Astrocyte of the spinal cord (primary cell): ENCODE results near the gene GLIS2.

Experiments
- DNase-seq: peaks from one replicate; pipeline ENCODE4 v3.0.0; 2011; ENCODE audit warnings: low read depth, low spot score
- H3K4me3 ChIP-seq: 2 replicates; pipeline ENCODE4 v1.5.1; 2011; ENCODE audit warnings: low read depth, mild to moderate bottlenecking, low read length, moderate library complexity
- CTCF ChIP-seq: IDR thresholded peaks from 2 replicates; pipeline ENCODE4 v1.5.1; 2012; ENCODE audit warnings: low read depth, mild to moderate bottlenecking, low read length, inconsistent platforms
- in situ Hi-C: cut with HindIII; loops from 2 replicates; pipeline ENCODE4 v1.10.0; 2017; ENCODE audit warnings: low sequenced_read_pairs

GLIS2 gene

GRCh38 chr16:4387781-4388180, 71.9 kb downstream of the GLIS2 start:
- in situ Hi-C loops, result no loop called here
- DNase-seq, result no peak
- H3K4me3 ChIP-seq, result no peak overlapping the region
- no peak for TF ChIP-seq CTCF

- in situ Hi-C loops, result no loop called here
- no peak overlapping the region for H3K4me3 ChIP-seq
- no peak for TF ChIP-seq CTCF
- DNase-seq, result no peak
Measured at GRCh38 chr16:4388271-4389021, 72.6 kb downstream of the GLIS2 start.
